Nephron progenitor cell (in vitro differentiated cells): ENCODE data around the gene KRT39.

Experiments
- DNase-seq: peaks from one replicate; pipeline ENCODE4 v3.0.0; 2021
- H3K27ac Mint-ChIP-seq: 2 replicates; pipeline ENCODE4 v1.8.0; 2021; ENCODE audit warnings: mild to moderate bottlenecking, moderate library complexity, mixed read lengths
- H3K27me3 Mint-ChIP-seq: 2 replicates; pipeline ENCODE4 v1.8.0; 2021; ENCODE audit warnings: mild to moderate bottlenecking, low read depth, mixed read lengths; ENCODE audit not compliant: poor library complexity
- H3K36me3 Mint-ChIP-seq: 2 replicates; pipeline ENCODE4 v1.8.0; 2021; ENCODE audit warnings: low read depth, mixed read lengths
- H3K4me1 Mint-ChIP-seq: 2 replicates; pipeline ENCODE4 v1.8.0; 2021; ENCODE audit warnings: mixed read lengths
- H3K4me3 Mint-ChIP-seq: 2 replicates; pipeline ENCODE4 v1.8.0; 2021; ENCODE audit warnings: mild to moderate bottlenecking, moderate library complexity, mixed read lengths
- H3K9me3 Mint-ChIP-seq: 2 replicates; pipeline ENCODE4 v1.8.0; 2021; ENCODE audit warnings: mild to moderate bottlenecking, moderate library complexity, mixed read lengths
- TF ChIP-seq, protein P1 (sequence below): fragments of 200-600 bp; sonication (generic); IDR thresholded peaks from 2 replicates; pipeline ENCODE4 v1.5.0; 2021; ENCODE audit warnings: antibody characterized with exemption

Gene KRT39

GRCh38 chr17:40962059-40962561 lies 4.6 kb downstream of the KRT39 start:
- TF ChIP-seq, protein P1, sequence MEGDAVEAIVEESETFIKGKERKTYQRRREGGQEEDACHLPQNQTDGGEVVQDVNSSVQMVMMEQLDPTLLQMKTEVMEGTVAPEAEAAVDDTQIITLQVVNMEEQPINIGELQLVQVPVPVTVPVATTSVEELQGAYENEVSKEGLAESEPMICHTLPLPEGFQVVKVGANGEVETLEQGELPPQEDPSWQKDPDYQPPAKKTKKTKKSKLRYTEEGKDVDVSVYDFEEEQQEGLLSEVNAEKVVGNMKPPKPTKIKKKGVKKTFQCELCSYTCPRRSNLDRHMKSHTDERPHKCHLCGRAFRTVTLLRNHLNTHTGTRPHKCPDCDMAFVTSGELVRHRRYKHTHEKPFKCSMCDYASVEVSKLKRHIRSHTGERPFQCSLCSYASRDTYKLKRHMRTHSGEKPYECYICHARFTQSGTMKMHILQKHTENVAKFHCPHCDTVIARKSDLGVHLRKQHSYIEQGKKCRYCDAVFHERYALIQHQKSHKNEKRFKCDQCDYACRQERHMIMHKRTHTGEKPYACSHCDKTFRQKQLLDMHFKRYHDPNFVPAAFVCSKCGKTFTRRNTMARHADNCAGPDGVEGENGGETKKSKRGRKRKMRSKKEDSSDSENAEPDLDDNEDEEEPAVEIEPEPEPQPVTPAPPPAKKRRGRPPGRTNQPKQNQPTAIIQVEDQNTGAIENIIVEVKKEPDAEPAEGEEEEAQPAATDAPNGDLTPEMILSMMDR = no peak
- Mint-ChIP-seq H3K9me3 (peaks cover 5% of the 10 kb centered on the region), H3K36me3 (no peaks in the 10 kb centered on the region), H3K4me3 (no peak overlapping the region), H3K4me1 (peaks cover 28% of the 10 kb centered on the region), H3K27ac (no peak overlapping the region), H3K27me3 (peaks cover 7% of the 10 kb centered on the region)
- DNase-seq = no peak

GRCh38 chr17:40961591-40961990 lies 5.2 kb downstream of the KRT39 start:
- TF ChIP-seq, protein P1 = no peak
- Mint-ChIP-seq H3K9me3 (peaks cover 5% of the 10 kb centered on the region), H3K27ac (no peak overlapping the region), H3K4me1 (peaks cover 33% of the 10 kb centered on the region), H3K36me3 (no peaks in the 10 kb centered on the region), H3K4me3 (no peak overlapping the region), H3K27me3 (peaks cover 7% of the 10 kb centered on the region)
- DNase-seq = no peak

- H3K27ac Mint-ChIP-seq = no peak overlapping the region
- TF ChIP-seq, protein P1 = no peak
- H3K9me3 Mint-ChIP-seq = peaks cover 5% of the 10 kb centered on the region
- H3K36me3 Mint-ChIP-seq = no peaks in the 10 kb centered on the region
- H3K27me3 Mint-ChIP-seq = peaks cover 3% of the 10 kb centered on the region
- DNase-seq = no peak
- peaks cover 48% of the 10 kb centered on the region for H3K4me1 Mint-ChIP-seq
- no peak overlapping the region for H3K4me3 Mint-ChIP-seq
Measured at GRCh38 chr17:40960144-40960543, 6.6 kb downstream of the KRT39 start.

DNA sequence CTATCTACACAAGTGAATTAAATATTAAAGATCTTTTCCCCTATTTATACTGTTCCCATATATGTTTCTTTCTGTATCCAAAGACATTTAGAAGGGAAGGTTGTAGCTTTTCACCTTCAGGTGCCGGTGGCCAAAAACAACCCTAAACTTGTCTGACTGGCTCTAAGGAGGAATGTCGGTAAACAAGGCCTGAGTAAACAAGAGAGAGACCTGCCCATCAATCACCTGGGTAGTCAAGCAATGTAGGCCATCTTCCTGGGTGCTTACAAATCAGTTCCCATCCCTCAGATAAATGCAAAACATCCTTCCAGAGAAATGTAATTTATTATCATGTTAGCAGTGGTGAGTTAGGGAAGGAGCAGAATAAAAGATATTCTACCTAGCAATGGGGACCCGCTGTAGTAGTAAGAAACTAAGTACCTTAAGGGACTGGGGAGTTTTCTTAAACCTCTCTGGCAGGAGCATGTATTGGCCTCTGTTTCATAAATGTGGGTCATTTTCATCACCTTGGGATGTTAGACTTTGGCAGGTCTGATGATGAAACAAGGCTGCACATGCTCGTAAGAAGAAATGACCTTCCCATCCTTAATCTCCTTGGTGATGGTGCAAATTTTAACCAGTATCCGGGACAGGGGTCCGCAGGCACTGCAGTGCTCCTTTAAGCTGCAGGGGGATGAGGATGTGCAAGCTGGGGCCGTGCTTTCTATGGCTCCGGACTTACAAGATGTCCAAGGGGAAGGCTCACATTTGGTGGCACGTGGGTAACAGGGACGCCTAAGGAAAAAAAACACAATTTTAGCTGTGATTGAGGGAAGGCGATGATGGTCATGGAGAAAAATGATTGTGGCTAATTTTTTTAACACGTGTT lies 8.4 kb downstream of the KRT39 start:
- TF ChIP-seq, protein P1 = no peak
- H3K27ac Mint-ChIP-seq = peak overlapping the region; percentile 87
- peaks cover 5% of the 10 kb centered on the region for H3K27me3 Mint-ChIP-seq
- no peak for DNase-seq
- no peaks in the 10 kb centered on the region for H3K9me3 Mint-ChIP-seq
- H3K4me1 Mint-ChIP-seq = peaks cover 58% of the 10 kb centered on the region
- H3K4me3 Mint-ChIP-seq = no peak overlapping the region
- no peaks in the 10 kb centered on the region for H3K36me3 Mint-ChIP-seq

DNA sequence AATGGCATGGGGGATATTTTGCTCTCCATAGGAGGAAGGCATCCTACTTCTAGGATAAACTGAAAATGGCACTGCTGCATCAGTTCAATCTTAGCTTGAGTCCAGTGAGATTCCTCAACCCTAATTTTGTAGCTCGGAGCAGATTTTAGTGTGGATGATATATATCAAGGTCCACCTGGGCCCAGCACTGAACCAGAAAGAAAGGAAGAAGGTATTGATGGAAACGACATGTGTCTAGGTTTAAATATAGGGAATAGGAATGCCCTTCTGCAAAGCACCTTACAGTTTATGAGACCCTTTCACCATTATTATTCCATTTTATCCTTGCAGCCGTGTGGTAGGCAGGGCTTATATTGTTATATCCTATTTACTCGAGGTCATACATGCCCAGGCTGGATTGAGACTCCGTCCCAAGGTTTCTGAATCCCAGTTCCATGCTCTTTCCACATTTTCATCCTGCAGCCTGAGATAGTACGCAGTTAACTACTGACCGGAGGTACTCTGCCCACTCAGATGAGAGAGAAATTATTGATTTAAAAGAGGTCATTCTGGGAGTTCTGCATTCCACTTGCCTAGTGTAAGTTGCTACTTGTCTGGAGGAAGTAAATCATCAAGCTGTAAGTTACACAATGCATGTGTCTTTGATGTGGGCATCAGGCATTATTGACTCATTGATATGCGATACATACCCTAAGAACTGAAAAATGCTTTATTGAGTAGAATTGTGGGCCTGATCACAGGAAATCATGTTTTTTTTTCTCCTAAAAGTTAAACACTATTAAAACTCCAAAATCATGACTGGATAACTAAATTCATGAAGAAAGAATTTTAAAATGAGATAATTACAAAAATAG lies 10.1 kb downstream of the KRT39 start:
- no peaks in the 10 kb centered on the region for H3K36me3 Mint-ChIP-seq
- H3K27me3 Mint-ChIP-seq = peaks cover 5% of the 10 kb centered on the region
- H3K27ac Mint-ChIP-seq = no peak overlapping the region
- peaks cover 74% of the 10 kb centered on the region for H3K4me1 Mint-ChIP-seq
- H3K9me3 Mint-ChIP-seq = no peaks in the 10 kb centered on the region
- no peak for DNase-seq
- TF ChIP-seq, protein P1 = no peak
- peak overlapping the region; percentile 3 for H3K4me3 Mint-ChIP-seq
